ENCODE data around the gene DUS2.

GRCh38 chr16:68116256-68116867 lies 93.3 kb downstream of the DUS2 start:
- TF ChIP-seq POLR2A (IDR thresholded peaks at IDR 0.05; ENCODE audit: low read depth, low read length): no peak
- TF ChIP-seq TAF1 (IDR thresholded peaks at IDR 0.05; ENCODE audit: borderline replicate concordance, low read depth, low read length): no peak

All from GM12892 (cell line).